NT2/D1 (cell line): Measurements from ENCODE around the gene ARPP21.

ENCODE experiments used
- SUZ12 ChIP-seq: IDR thresholded peaks from 2 replicates; pipeline ENCODE4 v1.6.1; 2011; ENCODE audit not compliant: insufficient read length, insufficient read depth; ENCODE audit errors: extremely low read depth
- ZNF274 ChIP-seq: IDR thresholded peaks from 2 replicates; pipeline ENCODE4 v1.6.1; 2011; ENCODE audit warnings: mild to moderate bottlenecking, low read depth, low read length

DNA sequence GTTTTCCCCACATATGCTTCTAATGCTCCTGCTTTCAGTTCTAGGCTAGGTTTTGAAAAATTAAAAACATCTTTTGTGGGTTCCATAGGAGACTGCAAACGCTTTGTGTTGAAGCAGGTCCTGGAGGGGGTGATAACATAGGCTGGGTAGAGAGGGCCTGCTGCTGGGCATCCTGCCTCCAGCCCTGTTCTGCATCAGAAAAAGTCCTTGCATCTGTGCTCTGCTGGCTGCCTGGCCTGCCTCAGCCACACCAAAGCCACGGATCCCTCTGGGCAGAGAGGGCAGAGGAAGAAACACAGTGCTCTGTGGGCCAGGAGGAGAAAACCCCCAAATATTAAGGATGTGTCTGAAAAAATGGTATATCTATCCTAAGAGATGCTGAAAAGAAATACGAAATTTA, 3.9 kb upstream of the ARPP21 start:
- TF ChIP-seq SUZ12 (no peak), ZNF274 (no peak)
